Suprapubic skin (tissue), 4 donors: Measurements from ENCODE around the gene ULK4. TPM values are rescaled to one million over a fixed set of nuclear protein-coding genes. Genes with fewer than 3 reads are reported as not detected.

Experiments used
- DNase-seq, 2 donors: peaks; one replicate each; pipeline ENCODE4 v3.0.0-alpha.2; 2019; ENCODE audit warnings: low spot score in 2 of 2
- H3K27ac ChIP-seq: fragments of 200-600 bp; sonication (generic); one replicate; pipeline ENCODE4 v1.5.1; 2019
- H3K27me3 ChIP-seq: fragments of 200-600 bp; sonication (generic); one replicate; pipeline ENCODE4 v1.5.1; 2019
- H3K36me3 ChIP-seq: fragments of 200-600 bp; sonication (generic); one replicate; pipeline ENCODE4 v1.5.1; 2019
- H3K4me1 ChIP-seq: fragments of 200-600 bp; sonication (generic); one replicate; pipeline ENCODE4 v1.5.1; 2019
- H3K4me3 ChIP-seq: fragments of 200-600 bp; sonication (generic); one replicate; pipeline ENCODE4 v1.5.1; 2019; ENCODE audit warnings: mild to moderate bottlenecking
- H3K9me3 ChIP-seq: fragments of 200-600 bp; sonication (generic); one replicate; pipeline ENCODE4 v1.5.1; 2019
- EP300 ChIP-seq: sonication (generic); formaldehyde crosslinking; IDR thresholded peaks from one replicate; pipeline ENCODE4 v1.6.1; 2017; ENCODE audit warnings: antibody characterized with exemption
- POLR2A ChIP-seq, 2 donors: fragments of 450-650 bp; IDR thresholded peaks; one replicate each; pipeline ENCODE4 v1.6.1; 2017; ENCODE audit warnings: antibody characterized with exemption in 2 of 2, mild to moderate bottlenecking in 2 of 2, moderate library complexity in 2 of 2
- POLR2AphosphoS5 ChIP-seq, 3 donors: sonication (generic); formaldehyde crosslinking; IDR thresholded peaks; one replicate each; pipeline ENCODE4 v1.6.1; 2017; ENCODE audit warnings: antibody characterized with exemption in 3 of 3
- WGBS: methylation state at CpG from one replicate; pipeline ENCODE4 v1.1.5; 2018; 5-methylcytosine and 5-hydroxymethylcytosine counted together
- total RNA-seq, 4 donors: library from RNA; depleted of rRNA; stranded (reverse); fragments of >200 nt; gene quantifications; one replicate each; pipeline ENCODE4 v1.1.0, GENCODE V29; 2016
- TF ChIP-seq, protein P1 (sequence below), 2 donors: fragments of 200-600 bp in 1 of 2; fragments of 450-650 bp in 1 of 2; sonication (generic) in 1 of 2; IDR thresholded peaks; one replicate each; pipeline ENCODE4 v1.5.1; 2016 to 2019; ENCODE audit warnings: antibody characterized with exemption in 2 of 2, mild to moderate bottlenecking in 1 of 2, moderate library complexity in 1 of 2

The ULK4 gene
- total RNA-seq, 4 donors from 2014 or later, result 11.7 to 21.7 (median 16.6) TPM

DNA sequence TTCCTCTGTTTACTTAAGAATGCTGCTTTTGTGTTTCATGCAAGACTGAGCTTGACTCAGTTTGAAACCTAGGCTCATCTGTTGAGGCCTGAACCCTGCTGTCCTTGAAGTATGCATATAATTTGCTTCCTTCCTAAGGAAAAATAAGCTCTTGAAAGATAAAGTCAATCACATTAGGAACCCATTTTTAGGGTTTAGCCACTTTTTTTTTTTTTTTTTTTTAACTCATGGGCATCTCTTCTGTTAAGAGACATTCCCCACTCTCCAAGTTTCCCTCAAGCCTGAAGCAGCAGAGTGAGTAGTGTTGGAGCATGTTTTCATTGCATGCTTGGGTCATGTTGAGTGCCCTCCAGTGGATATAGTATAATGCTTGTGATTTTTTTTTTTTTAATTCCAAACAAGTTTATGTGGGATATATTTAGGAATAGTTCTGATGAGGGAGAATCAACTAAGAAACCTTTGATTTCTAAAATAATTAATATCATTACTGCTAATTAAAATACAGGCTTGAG, 759.0 kb downstream of the ULK4 start:
- H3K4me3 ChIP-seq, result peak overlapping the region; percentile 98
- no peak for TF ChIP-seq EP300
- TF ChIP-seq POLR2A (IDR thresholded peaks at IDR 0.05), result no peak
- TF ChIP-seq POLR2AphosphoS5 (IDR thresholded peaks at IDR 0.05), result no peak
- TF ChIP-seq, protein P1, sequence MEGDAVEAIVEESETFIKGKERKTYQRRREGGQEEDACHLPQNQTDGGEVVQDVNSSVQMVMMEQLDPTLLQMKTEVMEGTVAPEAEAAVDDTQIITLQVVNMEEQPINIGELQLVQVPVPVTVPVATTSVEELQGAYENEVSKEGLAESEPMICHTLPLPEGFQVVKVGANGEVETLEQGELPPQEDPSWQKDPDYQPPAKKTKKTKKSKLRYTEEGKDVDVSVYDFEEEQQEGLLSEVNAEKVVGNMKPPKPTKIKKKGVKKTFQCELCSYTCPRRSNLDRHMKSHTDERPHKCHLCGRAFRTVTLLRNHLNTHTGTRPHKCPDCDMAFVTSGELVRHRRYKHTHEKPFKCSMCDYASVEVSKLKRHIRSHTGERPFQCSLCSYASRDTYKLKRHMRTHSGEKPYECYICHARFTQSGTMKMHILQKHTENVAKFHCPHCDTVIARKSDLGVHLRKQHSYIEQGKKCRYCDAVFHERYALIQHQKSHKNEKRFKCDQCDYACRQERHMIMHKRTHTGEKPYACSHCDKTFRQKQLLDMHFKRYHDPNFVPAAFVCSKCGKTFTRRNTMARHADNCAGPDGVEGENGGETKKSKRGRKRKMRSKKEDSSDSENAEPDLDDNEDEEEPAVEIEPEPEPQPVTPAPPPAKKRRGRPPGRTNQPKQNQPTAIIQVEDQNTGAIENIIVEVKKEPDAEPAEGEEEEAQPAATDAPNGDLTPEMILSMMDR (IDR thresholded peaks at IDR 0.05), result peak in 1 of 2 donors; percentile 20
- no peaks in the 10 kb centered on the region for H3K27me3 ChIP-seq
- H3K36me3 ChIP-seq, result no peaks in the 10 kb centered on the region
- H3K4me1 ChIP-seq, result peaks cover 75% of the 10 kb centered on the region
- DNase-seq, result no peak
- no peak overlapping the region for H3K27ac ChIP-seq
- H3K9me3 ChIP-seq, result no peaks in the 10 kb centered on the region

DNA sequence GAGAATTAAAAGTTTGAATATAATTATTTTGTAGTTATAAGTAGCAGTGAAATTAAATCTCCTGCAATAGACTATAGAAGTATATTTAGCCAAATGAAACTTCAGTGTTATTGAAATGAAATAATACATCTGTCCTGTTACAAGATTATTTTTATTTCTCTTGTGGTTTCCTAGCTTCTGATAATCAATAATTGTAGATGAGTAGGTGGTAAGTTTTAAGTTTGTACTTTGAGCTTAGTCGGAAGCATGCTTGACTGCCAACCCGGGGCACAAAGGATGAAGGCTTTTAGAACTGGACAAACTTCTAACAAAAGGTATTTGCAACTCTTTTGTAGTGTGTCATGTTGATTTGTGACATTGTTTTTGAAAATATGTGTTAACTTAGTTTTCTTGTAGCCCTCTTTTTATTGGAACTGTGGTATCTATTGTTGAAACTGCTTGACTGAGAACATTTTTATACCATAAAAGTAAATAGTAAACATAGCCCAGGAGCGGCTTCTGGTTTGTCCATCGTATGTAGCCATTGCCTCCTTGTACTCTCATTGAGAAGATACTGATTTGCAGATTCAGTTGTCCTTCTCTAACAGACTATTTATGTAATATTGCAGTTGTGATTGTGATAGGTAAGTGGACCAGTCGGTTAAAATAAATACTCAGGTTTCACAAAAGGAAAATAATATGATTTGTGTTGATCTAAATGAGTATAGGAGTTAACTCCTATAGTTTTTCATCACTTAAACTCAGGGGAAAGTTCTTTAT, 759.6 kb downstream of the ULK4 start:
- Histone ChIP-seq H3K4me3 (peak overlapping the region; percentile 98), H3K9me3 (no peaks in the 10 kb centered on the region), H3K27me3 (no peaks in the 10 kb centered on the region), H3K4me1 (peaks cover 69% of the 10 kb centered on the region), H3K27ac (no peak overlapping the region), H3K36me3 (no peaks in the 10 kb centered on the region)
- no peak for TF ChIP-seq EP300
- TF ChIP-seq POLR2A (IDR thresholded peaks at IDR 0.05), result no peak
- TF ChIP-seq POLR2AphosphoS5 (IDR thresholded peaks at IDR 0.05), result no peak
- TF ChIP-seq, protein P1 (IDR thresholded peaks at IDR 0.05), result no peak
- no peak for DNase-seq
- WGBS, result 47% methylated on average over 5 of the region's 5 CpGs

DNA sequence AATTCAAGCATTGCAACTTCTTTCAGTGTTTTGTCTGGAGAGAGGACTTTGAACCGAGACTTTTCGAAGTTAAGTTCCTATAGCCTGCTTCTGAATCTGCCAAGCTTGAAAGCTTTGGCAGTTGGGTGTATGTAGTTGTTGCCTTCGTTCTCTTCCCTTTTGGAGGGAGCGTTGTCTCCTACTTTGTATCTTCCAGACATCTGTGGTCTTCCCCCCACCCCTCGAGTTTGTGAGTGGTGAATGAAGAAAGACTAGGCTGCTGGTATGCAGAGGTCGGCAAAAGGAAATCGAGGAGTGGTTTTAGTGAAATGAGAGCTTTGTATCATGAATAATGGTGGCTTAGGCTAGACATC, 761.3 kb downstream of the ULK4 start:
- under 1% methylated on average over 7 of the region's 7 CpGs for WGBS

DNA sequence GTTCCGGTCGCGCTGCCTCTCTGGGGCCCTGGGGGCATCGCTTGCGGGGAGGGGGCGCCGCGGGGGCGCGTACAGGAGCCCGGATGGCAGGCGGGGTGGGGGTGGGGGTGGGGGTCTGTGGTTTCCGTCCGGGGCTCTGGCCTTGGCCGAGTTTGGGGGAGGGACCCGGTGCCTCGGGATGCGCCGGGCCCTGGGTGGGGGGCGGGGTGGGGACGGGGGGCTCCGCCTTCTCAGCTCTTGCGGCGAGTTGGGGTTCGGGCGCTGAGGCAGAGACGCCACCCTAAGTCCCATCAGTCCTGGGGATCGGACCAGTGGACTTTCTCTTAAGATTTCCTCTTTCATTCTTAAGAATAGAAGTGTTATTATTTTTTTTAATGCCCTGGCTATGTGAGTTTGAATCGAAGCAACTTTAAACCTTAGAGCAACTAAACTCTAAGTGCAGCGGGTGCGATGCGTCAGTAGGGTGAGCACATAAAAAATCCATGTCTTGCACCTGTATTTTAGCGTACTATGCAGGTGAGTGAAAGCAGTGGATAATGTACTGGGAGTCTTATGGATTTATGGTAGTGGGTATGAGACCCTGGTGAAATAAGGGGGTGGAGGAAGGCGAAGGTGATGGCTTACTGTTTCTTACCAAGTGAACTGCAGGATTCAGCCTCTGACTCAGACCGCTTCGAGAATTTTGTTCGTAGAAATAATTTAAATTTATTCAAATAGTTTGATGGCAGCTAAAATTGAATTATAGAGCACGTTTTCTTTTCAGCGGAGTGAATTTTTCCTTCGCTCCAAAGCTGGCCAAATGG, 761.8 kb downstream of the ULK4 start:
- under 1% methylated on average over 20 of the region's 40 CpGs for WGBS
- Histone ChIP-seq H3K27me3 (no peaks in the 10 kb centered on the region), H3K36me3 (no peaks in the 10 kb centered on the region), H3K4me1 (peaks cover 48% of the 10 kb centered on the region), H3K4me3 (peak overlapping the region; percentile 98), H3K27ac (peak overlapping the region; percentile 100), H3K9me3 (no peaks in the 10 kb centered on the region)
- DNase-seq, result peak in 1 of 2 donors; percentile 73
- no peak for TF ChIP-seq POLR2A (IDR thresholded peaks at IDR 0.05)
- no peak for TF ChIP-seq POLR2AphosphoS5 (IDR thresholded peaks at IDR 0.05)
- no peak for TF ChIP-seq EP300

More for the DNA sequence above, 761.3 kb downstream of the ULK4 start:
- no peaks in the 10 kb centered on the region for H3K27me3 ChIP-seq
- peaks cover 54% of the 10 kb centered on the region for H3K4me1 ChIP-seq
- H3K9me3 ChIP-seq, result no peaks in the 10 kb centered on the region
- H3K27ac ChIP-seq, result peak overlapping the region; percentile 100
- no peak for DNase-seq
- TF ChIP-seq EP300, result no peak
- peak overlapping the region; percentile 98 for H3K4me3 ChIP-seq
- no peaks in the 10 kb centered on the region for H3K36me3 ChIP-seq

DNA sequence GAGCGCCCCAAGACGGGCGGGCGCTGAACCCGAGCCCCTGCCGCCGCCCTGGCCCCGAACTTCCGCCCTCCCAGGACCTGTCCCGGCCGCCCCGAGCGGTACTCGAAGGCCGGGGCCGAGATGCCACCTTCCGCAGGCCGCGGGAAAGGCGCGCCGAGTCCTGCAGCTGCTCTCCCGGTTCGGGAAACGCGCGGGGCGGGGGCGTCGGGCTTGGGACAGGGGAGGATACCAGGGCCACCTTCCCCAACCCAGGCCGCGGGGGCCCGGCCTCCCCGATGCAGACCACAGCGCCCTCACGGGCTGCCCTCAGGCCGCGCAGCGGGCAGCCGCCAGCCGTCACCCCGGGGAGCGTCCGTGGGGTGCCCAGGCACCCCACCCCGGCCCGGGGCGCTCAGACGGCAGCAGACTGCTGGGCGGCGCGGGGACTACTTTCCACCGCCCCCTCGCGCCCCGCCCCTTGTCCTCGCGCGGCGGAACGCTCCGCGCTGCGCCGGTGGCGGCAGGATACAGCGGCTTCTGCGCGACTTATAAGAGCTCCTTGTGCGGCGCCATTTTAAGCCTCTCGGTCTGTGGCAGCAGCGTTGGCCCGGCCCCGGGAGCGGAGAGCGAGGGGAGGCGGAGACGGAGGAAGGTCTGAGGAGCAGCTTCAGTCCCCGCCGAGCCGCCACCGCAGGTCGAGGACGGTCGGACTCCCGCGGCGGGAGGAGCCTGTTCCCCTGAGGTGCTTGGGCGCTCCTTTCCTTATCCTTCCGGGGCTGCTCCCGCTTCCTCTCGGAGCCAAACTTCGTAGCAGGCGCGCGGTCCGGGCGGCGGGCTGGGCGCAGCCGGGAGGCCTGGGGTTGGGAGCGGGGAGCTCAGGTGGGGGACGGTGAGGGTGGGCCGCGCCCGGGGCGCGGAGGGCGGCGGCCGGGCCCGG, 762.7 kb downstream of the ULK4 start, which contains the start of gene CTNNB1:
TSS of gene CTNNB1 (plus strand) at position 556 of the 916 bp plus-strand sequence. CDS start 24,564 bp downstream, outside the sequence.
- peak; percentile 95 for DNase-seq
- peak within 1 kb of the TSS; percentile 98 for H3K4me3 ChIP-seq
- peak; percentile 96 to 99 for TF ChIP-seq POLR2A (IDR thresholded peaks at IDR 0.05)
- TF ChIP-seq, protein P1 (IDR thresholded peaks at IDR 0.05), result peak in 1 of 2 donors; percentile 22
- TF ChIP-seq EP300, result no peak
- TF ChIP-seq POLR2AphosphoS5 (IDR thresholded peaks at IDR 0.05), result peak; percentile 99 to 100 (median 100)
- H3K27me3 ChIP-seq, result no peaks in the 10 kb centered on the region
- peak within 1 kb of the TSS; percentile 100 for H3K27ac ChIP-seq
- no peaks in the 10 kb centered on the region for H3K9me3 ChIP-seq
- no peaks in the 10 kb centered on the region for H3K36me3 ChIP-seq
- WGBS, result under 1% methylated on average over 29 of the region's 112 CpGs
- H3K4me1 ChIP-seq, result peaks cover 40% of the 10 kb centered on the region
